Measurements from ENCODE around the gene TENM4.
"Not testable (repeated sequence)": the region's sequence is repeated elsewhere in the genome, so short reads cannot be mapped to it uniquely, and the experiment has no call there.

TENM4 gene

DNA sequence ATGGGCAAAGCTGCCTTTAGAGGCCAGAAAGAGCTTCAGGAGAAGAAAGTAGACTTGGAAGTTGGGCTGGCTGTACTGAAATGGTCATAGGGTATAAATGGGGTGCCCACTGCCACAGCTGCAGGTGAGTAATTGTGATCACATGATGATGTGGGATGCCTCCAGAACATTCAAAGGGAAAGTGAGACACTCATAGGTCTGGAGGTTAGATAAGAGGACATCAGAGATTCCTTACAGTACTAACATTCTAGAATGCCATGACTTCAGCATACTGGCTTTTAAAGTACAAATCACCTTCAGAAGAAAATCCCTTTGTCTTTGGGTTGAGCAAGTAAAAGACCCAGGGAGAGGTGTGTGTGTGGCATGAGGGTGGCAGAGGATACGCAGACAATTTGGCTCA lies 419.2 kb downstream of the TENM4 start:
- DNase-seq (ENCODE audit: low spot score), result no peak

GRCh38 chr11:79019975-79020374 lies 420.9 kb downstream of the TENM4 start:
- no peak for DNase-seq (ENCODE audit: low spot score)

GRCh38 chr11:79019277-79019676 lies 421.6 kb downstream of the TENM4 start:
- no peak for DNase-seq (ENCODE audit: low spot score)

- peak; percentile 41 for DNase-seq (ENCODE audit: low spot score)
Measured at GRCh38 chr11:79018371-79018849, 422.4 kb downstream of the TENM4 start.

DNA sequence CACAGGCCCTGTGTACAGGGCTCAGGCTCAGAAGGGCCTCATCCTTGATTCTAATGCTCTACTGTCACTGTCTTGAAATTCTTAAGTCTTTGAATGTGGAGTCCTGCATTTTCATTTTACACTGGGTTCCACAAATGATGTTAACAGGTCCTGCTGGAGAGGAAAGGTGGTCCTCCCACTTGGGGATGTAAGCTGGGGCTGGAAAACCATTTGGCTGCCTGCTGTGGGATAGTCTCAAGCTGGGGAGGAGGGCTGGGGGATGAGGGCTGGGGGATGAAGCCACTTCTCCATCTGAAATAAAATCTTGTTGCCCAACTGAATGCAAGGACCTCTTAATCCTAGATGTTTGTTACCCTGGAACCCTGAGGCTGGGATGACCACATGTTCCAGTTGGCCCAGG lies 423.0 kb downstream of the TENM4 start:
- DNase-seq (ENCODE audit: low spot score), result no peak

DNA sequence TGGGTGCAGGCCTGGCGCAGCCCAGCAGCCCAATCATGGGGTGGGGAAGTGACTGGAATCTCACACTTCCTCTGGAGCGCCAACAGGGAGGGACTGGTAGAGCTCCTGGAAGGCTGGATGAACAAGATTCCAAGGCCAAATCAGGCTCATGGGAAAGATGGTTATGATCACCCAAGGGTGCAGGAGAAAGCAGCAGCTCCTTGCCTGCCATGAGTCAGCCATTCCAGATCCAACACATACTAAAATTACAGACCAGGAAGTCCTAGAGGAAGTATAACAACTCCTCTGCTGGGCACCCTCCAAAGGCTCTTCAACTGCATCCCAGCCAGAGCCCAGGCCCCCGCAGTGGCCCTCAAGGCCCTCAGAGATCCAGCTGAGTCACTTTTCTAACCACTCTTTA lies 427.3 kb downstream of the TENM4 start:
- no peak for DNase-seq (ENCODE audit: low spot score)

DNA sequence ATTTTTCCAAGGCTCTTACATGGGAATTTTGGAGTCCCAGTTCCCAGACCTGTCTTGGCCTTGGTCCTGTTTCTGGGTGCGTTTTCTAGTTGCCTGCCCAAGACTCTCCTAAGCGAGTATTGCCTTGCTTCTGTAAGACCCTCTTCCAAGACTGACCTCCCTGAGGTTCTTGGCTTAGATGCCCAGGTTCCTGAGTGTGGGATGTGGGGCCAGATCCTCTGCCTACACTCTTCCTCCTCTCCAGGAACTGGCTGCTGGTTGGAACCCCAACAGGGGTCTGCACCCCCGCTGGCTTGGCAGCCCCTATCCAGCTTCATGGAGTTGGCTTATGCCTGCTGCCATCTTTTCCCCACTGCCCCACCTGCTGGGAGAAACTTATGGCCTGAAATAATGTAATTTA lies 429.5 kb downstream of the TENM4 start:
- DNase-seq (ENCODE audit: low spot score), result no peak

DNA sequence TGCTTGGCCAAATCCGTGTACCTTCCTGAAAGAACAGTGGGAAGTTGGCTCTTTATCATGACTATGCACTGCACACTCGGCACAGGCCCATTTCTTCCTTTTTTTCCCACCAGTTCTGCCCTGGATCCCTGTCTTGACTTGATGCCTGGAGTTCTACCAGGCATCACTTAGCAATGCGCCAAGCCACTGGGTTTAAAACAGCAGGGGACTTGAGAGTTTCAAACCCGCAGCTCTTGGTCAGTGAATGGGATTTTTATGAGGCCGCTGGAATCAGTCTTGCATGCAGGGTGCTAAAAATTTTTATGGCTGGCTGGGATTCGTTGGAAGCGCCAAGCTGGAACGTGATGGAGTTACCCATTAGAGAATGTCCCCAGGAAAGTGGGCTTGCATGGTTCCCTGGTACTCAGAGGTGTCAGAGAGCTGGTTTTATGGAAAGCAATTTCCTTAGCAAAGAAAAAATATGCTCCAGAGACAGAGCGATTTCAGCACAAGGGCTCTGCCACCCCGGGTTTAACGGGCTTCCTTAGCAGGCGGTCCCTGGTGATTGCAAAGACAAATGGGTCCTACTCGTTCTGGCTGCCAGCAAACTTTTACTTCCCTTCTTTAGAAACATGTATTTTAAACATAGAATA lies 432.9 kb downstream of the TENM4 start:
- no peak for DNase-seq (ENCODE audit: low spot score)

GRCh38 chr11:79006854-79007253 lies 434.0 kb downstream of the TENM4 start:
- no peak for DNase-seq (ENCODE audit: low spot score)

DNA sequence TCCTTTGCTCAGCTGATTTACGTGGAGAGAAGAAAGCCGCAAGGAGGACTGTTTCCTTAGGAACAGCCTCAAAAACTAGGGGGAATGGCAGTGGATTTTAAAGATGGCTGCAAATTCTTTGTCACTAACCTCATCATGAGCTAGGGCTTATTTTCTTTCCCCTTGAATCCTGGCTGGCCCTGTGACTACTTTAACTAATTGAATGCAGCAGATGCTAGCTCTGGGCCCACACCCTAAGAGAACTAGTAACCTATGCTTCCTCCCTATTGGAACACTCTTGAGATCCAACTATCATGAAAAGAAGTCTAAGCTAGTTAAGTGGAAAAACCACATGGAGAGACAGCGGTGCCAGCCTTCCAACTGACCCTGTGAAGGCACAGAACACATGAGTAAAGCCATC lies 444.8 kb downstream of the TENM4 start:
- DNase-seq (ENCODE audit: low spot score), result no peak

GRCh38 chr11:78995171-78995570 lies 445.7 kb downstream of the TENM4 start:
- no peak for DNase-seq (ENCODE audit: low spot score)

DNA sequence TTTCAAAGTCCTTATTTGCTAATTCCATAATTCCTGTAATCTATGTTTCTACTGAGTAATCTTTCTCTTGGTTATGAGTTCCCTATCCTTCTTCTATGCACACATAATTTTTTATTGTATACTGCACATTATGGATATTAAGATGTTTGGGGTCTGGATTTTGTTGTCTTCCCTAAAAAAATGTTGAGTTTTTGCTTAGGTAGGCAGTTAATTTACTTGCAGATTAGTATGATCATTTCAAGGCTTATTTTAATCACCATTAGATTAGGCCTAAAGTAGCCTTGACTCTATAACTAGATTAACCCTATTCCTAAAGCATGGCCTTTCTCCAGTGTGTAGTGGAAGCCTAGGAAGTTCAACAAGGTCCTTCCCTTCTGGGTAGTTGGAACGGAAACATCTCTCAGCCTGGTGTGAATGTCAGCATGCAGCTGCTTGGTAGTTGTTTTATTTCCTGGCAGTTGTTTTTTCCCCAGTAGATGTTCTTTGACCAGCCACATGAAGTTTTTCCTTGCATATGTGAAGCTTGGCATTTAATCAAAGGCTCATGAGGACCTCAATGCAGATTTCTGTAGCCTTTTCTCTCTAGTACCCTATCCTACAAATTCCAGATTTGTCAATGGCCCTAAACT lies 446.9 kb downstream of the TENM4 start:
- DNase-seq (ENCODE audit: low spot score), result no peak

DNA sequence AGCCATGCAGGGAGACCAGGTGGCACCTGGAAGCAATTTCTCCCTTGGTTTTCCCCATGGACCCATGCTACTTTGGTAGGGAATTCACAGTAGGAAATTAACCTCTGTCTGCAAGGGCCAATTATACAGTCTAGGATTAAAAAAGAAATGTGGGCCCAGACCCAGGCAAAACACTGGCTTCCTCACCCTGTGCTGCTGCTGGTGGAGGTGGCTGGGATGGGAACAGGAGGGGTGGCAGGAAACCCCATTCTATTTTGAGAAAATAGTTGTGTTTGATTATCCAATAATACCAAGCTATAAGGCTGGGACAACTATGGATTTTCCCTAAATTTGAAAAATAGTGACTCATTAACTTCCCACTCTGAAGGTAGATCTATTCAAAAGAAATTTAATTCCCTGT lies 449.1 kb downstream of the TENM4 start:
- DNase-seq (ENCODE audit: low spot score), result no peak

DNA sequence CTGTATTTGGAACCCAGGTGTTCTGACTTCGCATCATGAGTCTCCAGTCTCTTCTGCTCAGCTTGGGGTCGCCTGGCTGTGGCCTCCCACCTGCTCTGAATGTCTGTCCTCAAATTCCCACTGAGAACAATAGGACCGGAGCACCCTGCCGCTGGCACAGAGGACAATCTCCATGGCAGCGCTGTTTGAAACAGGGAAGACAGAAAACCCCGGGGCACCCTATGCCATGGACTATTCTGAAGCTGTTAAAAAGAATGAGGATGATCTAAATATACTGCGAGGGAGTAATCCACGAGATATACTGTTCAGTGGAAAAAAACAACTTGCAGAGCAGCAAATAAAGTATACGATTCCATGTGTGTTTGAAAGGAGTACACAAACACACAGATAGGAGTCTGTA lies 450.6 kb downstream of the TENM4 start:
- no peak for DNase-seq (ENCODE audit: low spot score)

DNA sequence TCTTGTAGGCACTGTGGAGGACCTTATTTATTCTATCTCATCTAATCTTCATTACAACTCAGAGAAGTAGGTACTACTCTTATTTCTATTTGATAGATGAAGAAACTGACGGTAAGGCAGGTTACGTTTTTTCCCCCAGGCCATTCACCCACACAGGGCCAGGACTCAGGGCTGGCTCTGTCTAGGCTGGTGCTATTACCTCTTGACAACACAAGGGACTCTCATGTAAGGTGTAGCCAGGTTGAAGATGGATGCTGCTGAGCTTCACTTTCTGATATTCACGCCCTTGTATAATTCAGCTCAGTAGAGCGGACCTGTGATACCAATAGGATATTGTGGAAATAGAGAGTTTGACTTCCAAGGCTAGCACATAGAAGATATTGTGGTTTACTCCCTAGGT lies 453.1 kb downstream of the TENM4 start:
- DNase-seq (ENCODE audit: low spot score), result no peak

DNA sequence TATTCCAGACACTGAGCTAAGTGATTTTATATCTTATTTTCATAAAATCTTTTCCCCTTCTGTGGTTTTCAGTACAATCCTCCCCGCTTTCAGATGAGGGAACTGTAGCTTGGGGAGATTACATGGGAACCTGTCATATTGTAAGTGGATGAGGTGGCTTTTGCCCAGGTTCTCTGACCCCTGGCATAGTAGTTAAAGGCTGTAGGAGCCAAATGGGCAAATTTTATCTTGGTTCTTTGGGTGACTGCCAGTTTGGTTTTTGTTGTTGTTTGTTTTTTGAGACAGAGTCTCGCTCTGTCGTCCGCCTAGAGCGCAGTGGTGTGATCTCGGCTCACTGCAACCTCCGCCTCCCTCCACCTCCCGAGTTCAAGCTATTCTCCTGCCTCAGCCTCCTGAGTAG lies 454.5 kb downstream of the TENM4 start:
- DNase-seq (ENCODE audit: low spot score), result no peak

GRCh38 chr11:78985663-78986062 lies 455.2 kb downstream of the TENM4 start:
- DNase-seq (ENCODE audit: low spot score), result no peak

DNA sequence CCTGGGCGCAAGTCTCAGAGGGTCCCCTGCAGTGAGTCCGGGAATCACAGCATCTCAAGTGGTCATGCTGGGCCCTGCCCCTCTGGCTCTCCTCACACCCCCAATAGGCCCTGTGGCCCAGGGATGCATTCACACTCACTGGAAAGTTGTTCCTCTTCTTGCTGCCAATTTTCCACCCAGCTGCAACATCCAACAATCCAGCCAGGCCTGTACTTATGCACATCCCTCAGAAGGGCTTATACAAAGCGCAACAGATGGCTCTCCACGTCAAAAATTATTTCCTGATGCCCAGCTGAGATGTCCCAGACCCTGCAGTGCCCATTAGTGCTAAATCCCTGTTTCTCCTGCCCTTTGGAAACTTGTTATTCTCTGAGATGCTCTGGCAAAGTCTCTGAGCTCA lies 458.4 kb downstream of the TENM4 start:
- no peak for DNase-seq (ENCODE audit: low spot score)

GRCh38 chr11:78981153-78981552 lies 459.7 kb downstream of the TENM4 start:
- no peak for DNase-seq (ENCODE audit: low spot score)

DNA sequence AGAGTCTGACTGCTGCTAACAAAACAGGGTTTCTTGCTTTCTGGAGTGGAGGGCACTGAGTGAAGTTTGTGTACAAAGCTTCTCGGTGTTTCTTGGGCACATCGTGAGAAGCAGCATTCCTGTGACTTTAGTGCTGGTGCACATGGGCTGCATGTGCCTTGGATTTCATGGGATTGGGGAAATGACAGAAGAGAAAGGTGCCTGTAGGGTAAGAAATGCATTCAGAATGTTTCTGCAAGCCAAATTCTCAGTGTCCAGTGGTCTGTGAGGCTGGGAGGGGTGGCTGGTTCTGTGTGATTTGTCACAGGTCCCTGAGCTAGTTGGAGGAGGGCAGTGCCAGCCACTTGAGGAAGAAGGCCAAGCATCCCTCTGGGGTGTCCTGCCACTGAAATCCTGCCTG lies 462.0 kb downstream of the TENM4 start:
- no peak for DNase-seq (ENCODE audit: low spot score)

DNA sequence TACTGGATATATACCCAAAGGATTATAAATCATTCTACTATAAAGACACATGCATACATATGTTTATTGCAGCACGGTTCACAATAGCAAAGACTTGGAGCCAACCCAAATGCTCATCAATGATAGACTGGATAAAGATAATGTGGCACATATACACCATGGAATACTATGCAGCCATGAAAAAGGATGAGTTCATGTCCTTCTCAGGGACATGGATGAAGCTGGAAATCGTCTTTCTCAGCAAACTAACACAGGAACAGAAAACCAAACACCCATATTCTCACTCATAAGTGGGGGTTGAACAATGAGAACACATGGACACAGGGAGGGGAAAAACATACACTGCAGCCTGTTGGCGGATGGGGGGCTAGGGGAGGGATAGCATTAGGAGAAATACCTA lies 463.0 kb downstream of the TENM4 start:
- not testable (repeated sequence) for DNase-seq (ENCODE audit: low spot score)

- no peak for DNase-seq (ENCODE audit: low spot score)
Measured at GRCh38 chr11:78977009-78977408, 463.8 kb downstream of the TENM4 start.

- DNase-seq (ENCODE audit: low spot score), result no peak
Measured at GRCh38 chr11:78975081-78975480, 465.7 kb downstream of the TENM4 start.

DNA sequence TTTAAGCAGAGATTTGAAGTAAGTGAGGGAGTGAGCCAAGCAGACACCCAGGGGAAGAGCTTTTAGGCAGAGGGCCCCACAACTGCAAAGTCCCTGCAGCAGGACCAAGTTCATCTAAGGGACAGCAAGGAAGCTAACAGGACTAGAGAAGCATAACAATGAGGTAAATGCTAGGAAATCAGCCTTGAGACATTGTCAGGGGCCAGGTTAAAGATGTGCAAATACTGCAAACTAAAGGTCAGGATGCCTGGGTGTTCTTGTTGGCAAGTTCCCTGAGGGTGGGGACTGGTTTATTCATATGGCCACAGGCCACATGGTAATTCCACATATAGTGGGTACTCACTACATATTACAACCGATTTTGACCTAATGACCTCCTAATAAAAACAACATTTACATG lies 467.0 kb downstream of the TENM4 start:
- DNase-seq (ENCODE audit: low spot score), result no peak
